Activated CD4-positive, alpha-beta T cell treated with anti-CD3 and anti-CD28 coated beads for 36 hours (primary cell): ENCODE measurements around the gene JAML. TPM values are rescaled to one million over a fixed set of nuclear protein-coding genes. Genes with fewer than 3 reads are reported as not detected.

Experiments used
- ATAC-seq: fragments of 200-7000 bp; cut with Tn5 transposase; one replicate; pipeline ENCODE4 v1.10.0; 2021; ENCODE audit warnings: mild to moderate bottlenecking, moderate library complexity
- CTCF ChIA-PET: fragments of 350-600 bp; sonication (Branson Sonifier 250); formaldehyde crosslinking; loops from one replicate; lab custom pipeline; 2021; ENCODE audit warnings: antibody characterized with exemption; lab: Charles Lee
- POLR2A ChIA-PET: fragments of 350-600 bp; sonication (Branson Sonifier 250); formaldehyde crosslinking; loops from one replicate; lab custom pipeline; 2021; ENCODE audit warnings: antibody characterized with exemption, inconsistent platforms; lab: Charles Lee
- DNase-seq: peaks from one replicate; pipeline ENCODE4 v3.0.0-alpha.2; 2020
- H3K27ac Mint-ChIP-seq: one replicate; pipeline ENCODE4 v1.8.0; 2021; ENCODE audit warnings: mixed read lengths
- H3K27me3 Mint-ChIP-seq: one replicate; pipeline ENCODE4 v1.8.0; 2021; ENCODE audit warnings: mixed read lengths
- H3K36me3 Mint-ChIP-seq: one replicate; pipeline ENCODE4 v1.8.0; 2021; ENCODE audit warnings: low read depth, mixed read lengths
- H3K4me1 Mint-ChIP-seq: one replicate; pipeline ENCODE4 v1.8.0; 2021; ENCODE audit warnings: mixed read lengths
- H3K4me3 Mint-ChIP-seq: one replicate; pipeline ENCODE4 v1.8.0; 2021; ENCODE audit warnings: mild to moderate bottlenecking, moderate library complexity, mixed read lengths
- H3K9me3 Mint-ChIP-seq: one replicate; pipeline ENCODE4 v1.8.0; 2021; ENCODE audit warnings: low read depth, mixed read lengths
- intact Hi-C, 2 experiments: fragments of 100-400 bp; cut with DNase I in 1 of 2; cut with micrococcal nuclease in 1 of 2; formaldehyde crosslinking; loops; one replicate each; pipeline versions ENCODE4 v1.14.2 to v1.15.1; 2022 to 2024; cut with DNase I, micrococcal nuclease
- total RNA-seq, 2 experiments: library from RNA; stranded (reverse); gene quantifications; one replicate each; pipeline ENCODE4 v1.2.3, GENCODE V29; 2021

Gene JAML
- total RNA-seq, 2 experiments from 2014 or later = 168 to 193 TPM

- Mint-ChIP-seq H3K36me3 (no peaks in the 10 kb centered on the region), H3K27ac (no peak overlapping the region), H3K27me3 (peaks cover 39% of the 10 kb centered on the region), H3K9me3 (no peaks in the 10 kb centered on the region), H3K4me1 (peaks cover 9% of the 10 kb centered on the region), H3K4me3 (no peak overlapping the region)
- POLR2A ChIA-PET = no interaction called here
- no peak for ATAC-seq
- CTCF ChIA-PET = interaction anchor here (0.6 to 9.2 kb wide), 4 partner anchors 18 to 202 kb away, joined by 3 to 120 read pairs (median 4); no protein-coding TSS in a partner anchor
- intact Hi-C loops = loop anchor here in 1 of 2 experiments (5.0 kb wide), 1 partner anchor 203 kb away; no protein-coding TSS in a partner anchor
- DNase-seq = no peak
These were observed 75.3 kb downstream of the JAML start for GRCh38 chr11:118149493-118149892.

- ChIA-PET POLR2A (no interaction called here), CTCF (interaction anchor here (0.6 to 9.2 kb wide), 6 partner anchors 8 to 202 kb away, joined by 3 to 120 read pairs (median 3); no protein-coding TSS in a partner anchor)
- no peaks in the 10 kb centered on the region for H3K36me3 Mint-ChIP-seq
- no peak overlapping the region for H3K27ac Mint-ChIP-seq
- H3K4me1 Mint-ChIP-seq = peaks cover 7% of the 10 kb centered on the region
- H3K4me3 Mint-ChIP-seq = no peak overlapping the region
- no peaks in the 10 kb centered on the region for H3K9me3 Mint-ChIP-seq
- no peak for ATAC-seq
- intact Hi-C loops = loop anchor here in 1 of 2 experiments (5.0 kb wide), 1 partner anchor 203 kb away; no protein-coding TSS in a partner anchor
- no peak for DNase-seq
- H3K27me3 Mint-ChIP-seq = peaks cover 39% of the 10 kb centered on the region
These were observed 76.0 kb downstream of the JAML start for GRCh38 chr11:118148856-118149255.

GRCh38 chr11:118148240-118148639, 76.6 kb downstream of the JAML start:
- Mint-ChIP-seq H3K27me3 (peaks cover 38% of the 10 kb centered on the region), H3K4me1 (peaks cover 2% of the 10 kb centered on the region), H3K9me3 (no peaks in the 10 kb centered on the region), H3K27ac (no peak overlapping the region), H3K4me3 (no peak overlapping the region), H3K36me3 (no peaks in the 10 kb centered on the region)
- DNase-seq = no peak
- ChIA-PET CTCF (interaction anchor here (0.6 to 9.2 kb wide), 6 partner anchors 9 to 112 kb away, joined by 3 to 120 read pairs (median 5); no protein-coding TSS in a partner anchor), POLR2A (no interaction called here)
- no peak for ATAC-seq
- intact Hi-C loops = loop anchor here in 1 of 2 experiments (5.0 kb wide), 1 partner anchor 204 kb away; no protein-coding TSS in a partner anchor

- no peak overlapping the region for H3K4me3 Mint-ChIP-seq
- DNase-seq (no peak), ATAC-seq (no peak)
- no peaks in the 10 kb centered on the region for H3K9me3 Mint-ChIP-seq
- peaks cover 42% of the 10 kb centered on the region for H3K27me3 Mint-ChIP-seq
- ChIA-PET CTCF (interaction anchor here (0.6 to 9.2 kb wide), 7 partner anchors 9 to 111 kb away, joined by 3 to 120 read pairs (median 3); no protein-coding TSS in a partner anchor), POLR2A (no interaction called here)
- H3K4me1 Mint-ChIP-seq = peaks cover 2% of the 10 kb centered on the region
- intact Hi-C loops = loop anchor here in 1 of 2 experiments (5.0 kb wide), 1 partner anchor 205 kb away; no protein-coding TSS in a partner anchor
- no peaks in the 10 kb centered on the region for H3K36me3 Mint-ChIP-seq
- H3K27ac Mint-ChIP-seq = no peak overlapping the region
These were observed 77.3 kb downstream of the JAML start for GRCh38 chr11:118147502-118147901.

- ChIA-PET CTCF (interaction anchor here (0.6 to 9.2 kb wide), 4 partner anchors 10 to 1023 kb away, joined by 3 to 120 read pairs (median 3); no protein-coding TSS in a partner anchor), POLR2A (no interaction called here)
- Mint-ChIP-seq H3K4me3 (peak overlapping the region; percentile 73), H3K9me3 (no peaks in the 10 kb centered on the region), H3K27ac (no peak overlapping the region), H3K27me3 (peaks cover 46% of the 10 kb centered on the region), H3K36me3 (no peaks in the 10 kb centered on the region), H3K4me1 (peaks cover 2% of the 10 kb centered on the region)
- intact Hi-C loops = loop anchor here in 1 of 2 experiments (5.0 kb wide), 1 partner anchor 206 kb away; no protein-coding TSS in a partner anchor
- DNase-seq (no peak), ATAC-seq (no peak)
These were observed 78.3 kb downstream of the JAML start for GRCh38 chr11:118146554-118146953.

DNA sequence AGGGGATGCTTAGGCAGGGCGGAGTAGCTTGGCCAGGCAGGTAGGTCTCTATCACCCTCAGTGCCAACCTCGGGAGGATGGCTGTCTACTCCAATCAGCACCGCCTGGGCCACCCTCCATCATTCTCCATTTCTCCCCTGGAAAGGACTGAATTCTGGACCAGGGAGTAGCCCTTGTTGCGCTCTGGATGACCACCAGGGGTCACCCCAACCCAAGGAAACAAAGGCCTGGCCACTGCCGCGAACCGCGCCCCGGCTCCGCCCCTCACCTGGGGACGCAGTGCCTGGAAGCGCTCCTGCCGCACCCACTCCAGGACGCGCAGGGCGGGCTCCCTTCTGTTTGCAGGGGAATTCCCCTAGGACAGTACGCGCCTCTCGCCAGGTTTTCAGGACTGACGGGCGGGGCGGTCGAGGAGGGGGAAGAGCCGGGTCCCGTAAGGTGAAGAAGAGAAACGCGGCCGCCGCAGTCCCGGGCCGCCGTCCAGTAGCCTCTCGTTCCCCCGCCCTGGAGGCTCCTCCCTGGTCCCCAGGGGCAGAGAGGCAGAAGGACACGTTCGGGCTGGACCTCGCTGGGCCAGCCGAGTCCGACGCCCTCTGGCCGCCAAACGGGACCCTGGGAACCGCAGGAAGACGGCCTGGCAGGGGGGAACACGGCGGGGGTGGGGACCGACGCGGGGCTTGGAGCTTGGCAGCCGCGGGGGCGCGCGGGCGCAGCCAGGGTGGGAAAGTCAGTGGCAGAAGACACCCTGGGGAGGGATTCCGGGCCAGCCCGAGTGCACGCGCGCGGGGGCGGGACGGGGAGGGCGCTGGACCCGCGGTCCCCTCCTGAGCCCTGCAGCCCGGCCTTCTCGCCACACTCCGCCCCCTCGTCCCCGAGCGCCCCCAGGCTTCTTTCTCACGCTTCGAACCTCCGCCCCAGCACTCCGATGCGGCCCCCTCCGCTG, 79.3 kb downstream of the JAML start:
- peaks cover 43% of the 10 kb centered on the region for H3K27me3 Mint-ChIP-seq
- H3K4me3 Mint-ChIP-seq = peak overlapping the region; percentile 73
- POLR2A ChIA-PET = no interaction called here
- intact Hi-C loops = loop anchor here (1.0 to 5.0 kb wide), 9 partner anchors 26 to 514 kb away; partner anchors contain the start of gene UBE4A (in 1 of the 2)
- no peaks in the 10 kb centered on the region for H3K36me3 Mint-ChIP-seq
- ATAC-seq (peak; percentile 96), DNase-seq (peak; percentile 96)
- no peak overlapping the region for H3K27ac Mint-ChIP-seq
- H3K9me3 Mint-ChIP-seq = no peaks in the 10 kb centered on the region
- peaks cover 2% of the 10 kb centered on the region for H3K4me1 Mint-ChIP-seq
- CTCF ChIA-PET = interaction anchor here (0.6 to 9.2 kb wide), 8 partner anchors 10 to 1024 kb away, joined by 3 to 120 read pairs (median 4); no protein-coding TSS in a partner anchor

DNA sequence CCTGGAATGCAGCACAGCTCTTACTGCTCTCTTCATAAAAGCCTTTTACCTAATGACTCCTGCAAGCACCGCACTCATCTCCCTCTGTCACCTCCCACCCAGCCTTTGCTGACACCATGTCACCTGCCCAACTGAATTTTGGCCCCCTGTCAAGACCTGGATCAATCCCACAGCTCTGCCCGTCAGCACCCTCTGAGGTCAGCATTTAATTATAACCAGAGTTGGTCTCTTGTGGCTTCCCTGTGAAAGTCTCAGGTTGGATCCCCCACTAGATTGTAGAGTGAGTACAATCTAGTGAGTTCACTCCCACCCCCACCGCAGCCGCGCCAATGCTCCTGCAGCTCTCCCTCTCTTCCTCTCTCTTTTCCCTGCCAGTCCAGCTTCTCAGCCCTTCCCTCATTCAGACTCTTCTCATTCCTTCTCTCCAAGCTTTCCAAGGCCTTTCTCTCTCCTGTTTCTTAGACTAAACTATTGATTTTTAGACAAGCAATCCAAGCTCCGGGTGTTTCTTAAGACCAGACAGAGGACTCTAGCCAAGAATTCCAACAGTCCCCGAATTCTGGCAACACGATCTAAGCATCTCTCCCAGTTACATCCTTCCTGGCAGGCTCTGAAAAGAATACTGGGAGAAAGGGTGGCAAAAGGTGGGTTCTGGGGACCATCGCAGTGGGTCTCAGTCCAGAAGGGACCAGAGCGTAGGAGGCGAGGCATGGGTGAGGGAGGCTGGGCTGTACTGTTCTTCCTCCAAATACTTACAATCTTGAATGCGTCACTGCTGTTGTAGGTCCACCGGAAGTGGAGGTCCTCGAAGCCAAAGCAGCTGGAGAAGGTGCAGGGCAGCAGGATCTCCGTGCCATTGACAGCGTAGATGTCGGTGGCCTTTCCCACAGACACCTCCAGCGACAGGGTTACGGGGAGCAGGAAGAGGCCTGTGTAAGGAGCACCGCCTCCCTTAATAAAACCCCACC, 80.2 kb downstream of the JAML start:
- peaks cover 44% of the 10 kb centered on the region for H3K27me3 Mint-ChIP-seq
- H3K27ac Mint-ChIP-seq = no peak overlapping the region
- ATAC-seq (no peak), DNase-seq (no peak)
- no peaks in the 10 kb centered on the region for H3K9me3 Mint-ChIP-seq
- H3K36me3 Mint-ChIP-seq = no peaks in the 10 kb centered on the region
- ChIA-PET CTCF (interaction anchor here (0.6 to 9.2 kb wide), 17 partner anchors 9 to 515 kb away, joined by 3 to 120 read pairs (median 3); no protein-coding TSS in a partner anchor), POLR2A (interaction anchor here (0.8 kb wide), 1 partner anchor 148 kb away, joined by 4 read pairs; no protein-coding TSS in a partner anchor)
- peak overlapping the region; percentile 73 for H3K4me3 Mint-ChIP-seq
- intact Hi-C loops = loop anchor here (1.0 to 5.0 kb wide), 9 partner anchors 27 to 515 kb away; partner anchors contain the start of gene UBE4A (in 1 of the 2)
- H3K4me1 Mint-ChIP-seq = peaks cover 2% of the 10 kb centered on the region

Other genes starting within 250 kb of the JAML start
- 10 to 100 TPM; 57.1 to 79.4 TPM for gene IL10RA, start 238.6 kb downstream of the JAML start, total RNA-seq
- not detected for gene TMPRSS4, start 147.9 kb downstream of the JAML start, total RNA-seq
- under 1 TPM in 1 of 2 experiments, not detected in 1; 0.09 TPM for gene SMIM35, start 138.0 kb downstream of the JAML start, total RNA-seq
- gene SCN4B, start 72.2 kb downstream of the JAML start, total RNA-seq = under 1 TPM; 0.26 to 0.27 TPM
- not detected for gene SCN2B, start 48.4 kb downstream of the JAML start, total RNA-seq
- 10 to 100 TPM; 45.9 to 53.2 TPM for gene MPZL3, start 27.4 kb upstream of the JAML start, total RNA-seq
- gene MPZL2, start 39.3 kb upstream of the JAML start, total RNA-seq = 10 to 100 TPM; 26.7 to 30.1 TPM
- gene CD3E, start 79.7 kb upstream of the JAML start, total RNA-seq = 100 to 1,000 TPM; 400 to 530 TPM
- 100 to 1,000 TPM; 305 to 331 TPM for gene CD3D, start 117.7 kb upstream of the JAML start, total RNA-seq
- gene CD3G, start 119.3 kb upstream of the JAML start, total RNA-seq = 100 to 1,000 TPM; 141 to 146 TPM
- gene UBE4A, start 134.6 kb upstream of the JAML start, total RNA-seq = 10 to 100 TPM; 44.2 to 50.7 TPM
- 100 to 1,000 TPM; 136 to 229 TPM for gene ATP5MG, start 176.6 kb upstream of the JAML start, total RNA-seq
- 10 to 100 TPM; 64.1 to 67.1 TPM for gene KMT2A, start 211.5 kb upstream of the JAML start, total RNA-seq